GM18867 (cell line): ENCODE measurements around the gene ACMSD.
"Not testable (repeated sequence)": the region's sequence is repeated elsewhere in the genome, so short reads cannot be mapped to it uniquely, and the experiment has no call there.

Experiments
- ATAC-seq: cut with Tn5 transposase; IDR thresholded peaks from one replicate; pipeline ENCODE4 v1.9.1; 2021; ENCODE audit warnings: mild to moderate bottlenecking, moderate library complexity; ENCODE audit not compliant: unreplicated experiment

ACMSD gene

GRCh38 chr2:134838143-134838620, at the start of gene ACMSD:
TSS of gene ACMSD (plus strand) at chr2:134838616. CDS start at chr2:134838683, 67 bp downstream.
- no peak for ATAC-seq

GRCh38 chr2:134790487-134790886, 47.9 kb upstream of the ACMSD start:
- no peak for ATAC-seq

- ATAC-seq: no peak
Measured at GRCh38 chr2:134791616-134792015, 46.8 kb upstream of the ACMSD start.

GRCh38 chr2:134792186-134792585, 46.2 kb upstream of the ACMSD start:
- ATAC-seq: no peak

GRCh38 chr2:134795765-134796164, 42.7 kb upstream of the ACMSD start:
- ATAC-seq: no peak

GRCh38 chr2:134796373-134796772, 42.0 kb upstream of the ACMSD start:
- no peak for ATAC-seq

GRCh38 chr2:134799936-134800335, 38.5 kb upstream of the ACMSD start:
- no peak for ATAC-seq

- ATAC-seq: no peak
Measured at GRCh38 chr2:134800341-134800740, 38.1 kb upstream of the ACMSD start.

GRCh38 chr2:134803609-134804405, 34.6 kb upstream of the ACMSD start:
- not testable (repeated sequence) for ATAC-seq

GRCh38 chr2:134815741-134816140, 22.7 kb upstream of the ACMSD start:
- ATAC-seq: no peak

GRCh38 chr2:134818321-134818720, 20.1 kb upstream of the ACMSD start:
- ATAC-seq: no peak

- ATAC-seq: no peak
Measured at GRCh38 chr2:134819334-134819733, 19.1 kb upstream of the ACMSD start.

- no peak for ATAC-seq
Measured at GRCh38 chr2:134823431-134823830, 15.0 kb upstream of the ACMSD start.

GRCh38 chr2:134823832-134824231, 14.6 kb upstream of the ACMSD start:
- no peak for ATAC-seq

GRCh38 chr2:134825716-134826115, 12.7 kb upstream of the ACMSD start:
- not testable (repeated sequence) for ATAC-seq

GRCh38 chr2:134835471-134835870, 2.9 kb upstream of the ACMSD start:
- ATAC-seq: no peak

- no peak for ATAC-seq
Measured at GRCh38 chr2:134836986-134837385, 1.4 kb upstream of the ACMSD start.

- ATAC-seq: no peak
Measured at GRCh38 chr2:134839649-134840048, 1.2 kb downstream of the ACMSD start.

GRCh38 chr2:134842930-134843490, 4.6 kb downstream of the ACMSD start:
- ATAC-seq: no peak

GRCh38 chr2:134843968-134844367, 5.6 kb downstream of the ACMSD start:
- ATAC-seq: no peak

GRCh38 chr2:134845028-134845427, 6.6 kb downstream of the ACMSD start:
- no peak for ATAC-seq

- no peak for ATAC-seq
Measured at GRCh38 chr2:134845719-134846118, 7.3 kb downstream of the ACMSD start.
